CD14-positive monocyte (primary cell): ENCODE measurements around the gene GAS7. TPM values are rescaled to one million over a fixed set of nuclear protein-coding genes. Genes with fewer than 3 reads are reported as not detected.

Experiments used
- DNase-seq, 3 donors: peaks; one replicate each; pipeline ENCODE4 v3.0.0-alpha.2; 2011 to 2022
- H2AFZ ChIP-seq: 2 replicates; pipeline ENCODE4 v1.6.0; 2012; ENCODE audit warnings: mild to moderate bottlenecking, low read depth, low read length, inconsistent platforms; ENCODE audit not compliant: insufficient read depth, poor library complexity, severe bottlenecking
- H3K27ac ChIP-seq, 2 donors: 1 replicate in 1 of 2; 2 replicates in 1 of 2; pipeline ENCODE4 v1.5.1; 2012 to 2013; ENCODE audit warnings: low read length in 2 of 2, control low read depth in 1 of 2, inconsistent platforms in 1 of 2, low read depth in 1 of 2, mild to moderate bottlenecking in 1 of 2
- H3K27me3 ChIP-seq, 2 donors: one replicate each; pipeline versions ENCODE4 v1.6.0 to v1.6.1; 2011 to 2013; ENCODE audit warnings: low read length in 2 of 2; ENCODE audit not compliant: control insufficient read depth in 2 of 2, insufficient read depth in 2 of 2
- H3K36me3 ChIP-seq, 2 donors: replicated peaks in 1 of 2; 1 replicate in 1 of 2; 2 replicates in 1 of 2; pipeline versions ENCODE4 v1.5.1 to v1.6.1; 2012 to 2013; ENCODE audit warnings: low read length in 2 of 2, control low read depth in 1 of 2, inconsistent platforms in 1 of 2, mild to moderate bottlenecking in 1 of 2; ENCODE audit not compliant: insufficient read depth in 2 of 2, control insufficient read depth in 1 of 2
- H3K4me1 ChIP-seq, 2 donors: 1 replicate in 1 of 2; 2 replicates in 1 of 2; pipeline versions ENCODE4 v1.5.1 to v1.6.1; 2012 to 2013; ENCODE audit warnings: low read length in 2 of 2, control low read depth in 1 of 2, inconsistent platforms in 1 of 2, mild to moderate bottlenecking in 1 of 2, moderate library complexity in 1 of 2; ENCODE audit not compliant: insufficient read depth in 2 of 2, control insufficient read depth in 1 of 2
- H3K4me2 ChIP-seq: replicated peaks from 2 replicates; pipeline ENCODE3; 2012; ENCODE audit warnings: low read length, moderate library complexity, mild to moderate bottlenecking; ENCODE audit not compliant: poor library complexity, severe bottlenecking; ENCODE audit errors: extremely low read depth
- H3K4me3 ChIP-seq, 3 experiments: fragments of 200-600 bp in 1 of 3; sonication (generic) in 1 of 3; replicated peaks in 1 of 3; 1 replicate in 2 of 3; 2 replicates in 1 of 3; pipeline ENCODE4 v1.5.1; 2011 to 2013; ENCODE audit warnings: low read length in 3 of 3, mild to moderate bottlenecking in 3 of 3, control low read depth in 2 of 3, low read depth in 2 of 3, inconsistent platforms in 1 of 3, moderate library complexity in 1 of 3
- H3K79me2 ChIP-seq: 2 replicates; pipeline ENCODE4 v1.6.0; 2012; ENCODE audit warnings: mild to moderate bottlenecking, control low read depth, inconsistent platforms, low read length, moderate library complexity; ENCODE audit not compliant: insufficient read depth
- H3K9ac ChIP-seq: 2 replicates; pipeline ENCODE4 v1.6.0; 2017; ENCODE audit warnings: low read length, mild to moderate bottlenecking; ENCODE audit not compliant: insufficient read depth, poor library complexity, severe bottlenecking
- H3K9me3 ChIP-seq, 2 donors: replicated peaks in 1 of 2; 1 replicate in 1 of 2; 2 replicates in 1 of 2; pipeline versions ENCODE4 v1.5.1 to v1.6.1; 2012 to 2013; ENCODE audit warnings: low read length in 2 of 2, control low read depth in 1 of 2; ENCODE audit not compliant: control insufficient read depth in 1 of 2, insufficient read depth in 1 of 2
- H4K20me1 ChIP-seq: 2 replicates; pipeline ENCODE4 v1.6.0; 2012; ENCODE audit warnings: mild to moderate bottlenecking, low read length, control low read depth, moderate library complexity; ENCODE audit not compliant: insufficient read depth
- H3K27ac Mint-ChIP-seq, 7 donors: one replicate each; pipeline ENCODE4 v1.8.0; 2020; ENCODE audit warnings: mild to moderate bottlenecking in 7 of 7, mixed read lengths in 7 of 7, moderate library complexity in 6 of 7, inconsistent platforms in 2 of 7
- H3K27me3 Mint-ChIP-seq, 3 donors: one replicate each; pipeline ENCODE4 v1.8.0; 2021 to 2022; ENCODE audit warnings: low read depth in 3 of 3, mild to moderate bottlenecking in 3 of 3, mixed read lengths in 3 of 3, moderate library complexity in 3 of 3, inconsistent platforms in 1 of 3
- H3K36me3 Mint-ChIP-seq, 2 donors: one replicate each; pipeline ENCODE4 v1.8.0; 2020; ENCODE audit warnings: mixed read lengths in 2 of 2, inconsistent platforms in 1 of 2, mild to moderate bottlenecking in 1 of 2
- H3K4me1 Mint-ChIP-seq: one replicate; pipeline ENCODE4 v1.8.0; 2020; ENCODE audit warnings: mild to moderate bottlenecking, mixed read lengths
- H3K4me3 Mint-ChIP-seq, 2 donors: one replicate each; pipeline ENCODE4 v1.8.0; 2020; ENCODE audit warnings: mild to moderate bottlenecking in 2 of 2, mixed read lengths in 2 of 2, moderate library complexity in 1 of 2
- H3K9me3 Mint-ChIP-seq, 7 donors: one replicate each; pipeline ENCODE4 v1.8.0; 2020 to 2022; ENCODE audit warnings: mixed read lengths in 7 of 7, mild to moderate bottlenecking in 6 of 7, moderate library complexity in 6 of 7, inconsistent platforms in 2 of 7
- CTCF ChIP-seq: fragments of 200-600 bp; IDR thresholded peaks from one replicate; pipeline ENCODE4 v1.8.0; 2022; ENCODE audit warnings: antibody characterized with exemption, mild to moderate bottlenecking
- WGBS: methylation state at CpG from one replicate; pipeline ENCODE4 v1.1.5; 2013; ENCODE audit warnings: missing lambda C conversion rate; ENCODE audit not compliant: insufficient coverage; 5-methylcytosine and 5-hydroxymethylcytosine counted together
- intact Hi-C, 2 donors: fragments of 100-400 bp; cut with micrococcal nuclease; formaldehyde crosslinking; loops; one replicate each; pipeline versions ENCODE4 v1.15.0 to v1.15.1; 2023
- polyA plus RNA-seq, 3 donors: library from polyadenylated mRNA; depleted of rRNA in 1 of 3; unstranded in 2 of 3; stranded (reverse) in 1 of 3; fragments of 300-500 nt in 2 of 3; fragments of >200 nt in 1 of 3; fragmentation: Illumina TruSeq in 2 of 3; gene quantifications; 1 replicate in 2 of 3; 2 replicates in 1 of 3; pipeline ENCODE4 v1.2.3, GENCODE V29; 2012 to 2021

The GAS7 gene
- polyA plus RNA-seq, 3 donors: 53.1 to 91.9 (median 66.6) TPM

DNA sequence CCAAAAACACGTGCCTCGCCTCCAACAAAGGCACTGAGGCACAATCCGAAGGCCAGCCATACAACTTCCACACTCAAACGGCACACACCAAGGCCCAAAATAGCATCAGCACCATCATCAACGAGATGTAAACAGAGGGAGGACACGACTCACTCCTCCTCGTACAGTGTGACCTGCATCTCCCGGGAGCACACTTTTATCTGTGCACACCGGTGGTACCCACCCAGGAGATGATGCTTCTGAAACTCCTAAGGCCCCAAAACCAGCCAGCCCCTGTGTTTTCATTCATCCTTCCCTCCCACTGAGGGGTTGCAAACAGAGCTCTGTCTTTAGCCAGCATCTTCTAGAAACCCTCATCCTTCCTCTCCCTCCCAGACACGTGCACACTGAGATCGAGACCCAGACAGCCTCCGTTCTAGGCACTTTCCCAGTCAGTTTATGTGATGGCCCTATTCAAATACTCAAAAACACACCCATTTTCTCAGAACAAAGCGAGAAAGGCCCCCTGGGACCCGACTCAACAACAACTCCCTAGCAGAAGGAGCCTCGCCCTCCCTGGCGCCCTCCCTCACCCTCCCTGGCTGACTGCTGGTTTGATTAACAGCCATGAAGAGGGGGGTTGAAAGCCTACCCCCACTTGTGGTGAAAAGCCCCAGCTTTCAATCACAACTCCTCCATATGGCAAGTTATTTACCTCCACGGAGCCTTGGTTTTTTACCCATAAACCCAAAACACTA lies 76.3 kb downstream of the GAS7 start:
- no peaks in the 10 kb centered on the region for H3K9me3 ChIP-seq
- Mint-ChIP-seq H3K9me3 (no peaks in the 10 kb centered on the region), H3K4me1 (peaks cover 76% of the 10 kb centered on the region), H3K27ac (peak overlapping the region in 5 of 7 donors; percentile 49 to 84 (median 79)), H3K27me3 (peaks cover 0 to 2% (median 0%) of the 10 kb centered on the region in 3 donors), H3K36me3 (no peaks in the 10 kb centered on the region), H3K4me3 (peak overlapping the region in 1 of 2 donors; percentile 5)
- H3K27me3 ChIP-seq: no peaks in the 10 kb centered on the region
- no peak overlapping the region for H3K9ac ChIP-seq
- no peak overlapping the region for H3K27ac ChIP-seq
- intact Hi-C loops: no loop called here
- H2AFZ ChIP-seq: no peak overlapping the region
- no peak overlapping the region for H3K4me2 ChIP-seq
- no peak for TF ChIP-seq CTCF
- no peak for DNase-seq
- peaks cover 42% of the 10 kb centered on the region for H3K79me2 ChIP-seq
- no peaks in the 10 kb centered on the region for H4K20me1 ChIP-seq
- no peaks in the 10 kb centered on the region for H3K36me3 ChIP-seq
- WGBS: 68% methylated on average over 10 of the region's 17 CpGs
- peaks cover 67% of the 10 kb centered on the region in 2 donors for H3K4me1 ChIP-seq
- no peak overlapping the region for H3K4me3 ChIP-seq

GRCh38 chr17:10120749-10121148 lies 77.7 kb downstream of the GAS7 start:
- Mint-ChIP-seq H3K36me3 (peaks cover 0 to 1% of the 10 kb centered on the region in 2 donors), H3K4me1 (peaks cover 76% of the 10 kb centered on the region), H3K27ac (peak overlapping the region; percentile 95 to 100 (median 99)), H3K4me3 (peak overlapping the region; percentile 71 to 83), H3K27me3 (peaks cover 0 to 2% (median 0%) of the 10 kb centered on the region in 3 donors), H3K9me3 (no peaks in the 10 kb centered on the region)
- H3K27ac ChIP-seq: peak overlapping the region; percentile 82 to 99
- no peaks in the 10 kb centered on the region for H4K20me1 ChIP-seq
- H3K27me3 ChIP-seq: no peaks in the 10 kb centered on the region
- peak overlapping the region; percentile 58 for H3K4me2 ChIP-seq
- no peaks in the 10 kb centered on the region for H3K9me3 ChIP-seq
- peak overlapping the region in 1 of 3 experiments; percentile 47 for H3K4me3 ChIP-seq
- no peak for DNase-seq
- TF ChIP-seq CTCF: no peak
- no peaks in the 10 kb centered on the region for H3K36me3 ChIP-seq
- peaks cover 67 to 68% of the 10 kb centered on the region in 2 donors for H3K4me1 ChIP-seq
- peaks cover 45% of the 10 kb centered on the region for H3K79me2 ChIP-seq
- WGBS: 0% methylated on average over 6 of the region's 12 CpGs
- intact Hi-C loops: no loop called here
- peak overlapping the region; percentile 50 for H2AFZ ChIP-seq
- peak overlapping the region; percentile 47 for H3K9ac ChIP-seq
